Hepatic stellate cell (primary cell): ENCODE results near the gene GLRA3.
A peak's percentile ranks its signal among the peaks of the same experiment; 100 is the strongest.
"Not testable (repeated sequence)": the region's sequence is repeated elsewhere in the genome, so short reads cannot be mapped to it uniquely, and the experiment has no call there.

Source experiments
- DNase-seq: peaks from one replicate; pipeline ENCODE4 v3.0.0; 2011; ENCODE audit warnings: low spot score

GLRA3 gene

GRCh38 chr4:174810834-174811233, 18.2 kb downstream of the GLRA3 start:
- DNase-seq = no peak

GRCh38 chr4:174808836-174809235, 20.2 kb downstream of the GLRA3 start:
- no peak for DNase-seq

- DNase-seq = no peak
These were observed 20.9 kb downstream of the GLRA3 start for GRCh38 chr4:174808119-174808518.

- no peak for DNase-seq
These were observed 23.3 kb downstream of the GLRA3 start for GRCh38 chr4:174805746-174806145.

GRCh38 chr4:174794543-174795094, 34.4 kb downstream of the GLRA3 start:
- DNase-seq = no peak

- no peak for DNase-seq
These were observed 39.4 kb downstream of the GLRA3 start for GRCh38 chr4:174789657-174790056.

- DNase-seq = not testable (repeated sequence)
These were observed 50.6 kb downstream of the GLRA3 start for GRCh38 chr4:174778274-174778986.

GRCh38 chr4:174775366-174775765, 53.7 kb downstream of the GLRA3 start:
- no peak for DNase-seq

GRCh38 chr4:174764105-174764729, 64.8 kb downstream of the GLRA3 start:
- DNase-seq = peak; percentile 7

- no peak for DNase-seq
These were observed 65.5 kb downstream of the GLRA3 start for GRCh38 chr4:174763454-174764104.

- no peak for DNase-seq
These were observed 67.6 kb downstream of the GLRA3 start for GRCh38 chr4:174761451-174761850.

GRCh38 chr4:174757736-174758135, 71.3 kb downstream of the GLRA3 start:
- no peak for DNase-seq

- DNase-seq = no peak
These were observed 76.0 kb downstream of the GLRA3 start for GRCh38 chr4:174753021-174753420.

- DNase-seq = no peak
These were observed 77.0 kb downstream of the GLRA3 start for GRCh38 chr4:174752026-174752425.

GRCh38 chr4:174749091-174749490, 80.0 kb downstream of the GLRA3 start:
- no peak for DNase-seq

- no peak for DNase-seq
These were observed 82.3 kb downstream of the GLRA3 start for GRCh38 chr4:174746710-174747109.

GRCh38 chr4:174742561-174742960, 86.5 kb downstream of the GLRA3 start:
- DNase-seq = no peak

GRCh38 chr4:174739576-174739975, 89.5 kb downstream of the GLRA3 start:
- no peak for DNase-seq

- DNase-seq = no peak
These were observed 94.9 kb downstream of the GLRA3 start for GRCh38 chr4:174734181-174734580.

GRCh38 chr4:174717828-174718227, 111.2 kb downstream of the GLRA3 start:
- no peak for DNase-seq

- no peak for DNase-seq
These were observed 111.9 kb downstream of the GLRA3 start for GRCh38 chr4:174716986-174717770.
